Muscle layer of colon (tissue), 2 donors: Measurements from ENCODE around the gene RNU6-9.
A peak's percentile ranks its signal among the peaks of the same experiment; 100 is the strongest.
"Not testable (repeated sequence)": the region's sequence is repeated elsewhere in the genome, so short reads cannot be mapped to it uniquely, and the experiment has no call there.

Experiments used
- H3K27ac ChIP-seq: one replicate; pipeline ENCODE4 v1.7.0; 2013; ENCODE audit warnings: low read depth, mild to moderate bottlenecking, low read length, moderate library complexity
- H3K27me3 ChIP-seq, 2 donors: one replicate each; pipeline ENCODE4 v1.7.0; 2013; ENCODE audit warnings: low read length in 2 of 2, mild to moderate bottlenecking in 2 of 2; ENCODE audit not compliant: insufficient read depth in 2 of 2, control insufficient read depth in 1 of 2
- H3K36me3 ChIP-seq: one replicate; pipeline ENCODE4 v1.7.0; 2013; ENCODE audit warnings: mild to moderate bottlenecking, low read length; ENCODE audit not compliant: insufficient read depth
- H3K4me1 ChIP-seq: one replicate; pipeline ENCODE4 v1.7.0; 2013; ENCODE audit warnings: mild to moderate bottlenecking, low read length; ENCODE audit not compliant: insufficient read depth
- H3K4me3 ChIP-seq, 2 donors: one replicate each; pipeline ENCODE4 v1.7.0; 2013; ENCODE audit warnings: low read length in 2 of 2, low read depth in 1 of 2, mild to moderate bottlenecking in 1 of 2, moderate library complexity in 1 of 2
- H3K9ac ChIP-seq: one replicate; pipeline ENCODE4 v1.7.0; 2013; ENCODE audit warnings: low read length
- H3K9me3 ChIP-seq: one replicate; pipeline ENCODE4 v1.7.0; 2013; ENCODE audit warnings: mild to moderate bottlenecking, low read length
- donor health status: abdominal sarcoma.
- donor health status: Adenocarcinoma of cecum.

Gene RNU6-9

DNA sequence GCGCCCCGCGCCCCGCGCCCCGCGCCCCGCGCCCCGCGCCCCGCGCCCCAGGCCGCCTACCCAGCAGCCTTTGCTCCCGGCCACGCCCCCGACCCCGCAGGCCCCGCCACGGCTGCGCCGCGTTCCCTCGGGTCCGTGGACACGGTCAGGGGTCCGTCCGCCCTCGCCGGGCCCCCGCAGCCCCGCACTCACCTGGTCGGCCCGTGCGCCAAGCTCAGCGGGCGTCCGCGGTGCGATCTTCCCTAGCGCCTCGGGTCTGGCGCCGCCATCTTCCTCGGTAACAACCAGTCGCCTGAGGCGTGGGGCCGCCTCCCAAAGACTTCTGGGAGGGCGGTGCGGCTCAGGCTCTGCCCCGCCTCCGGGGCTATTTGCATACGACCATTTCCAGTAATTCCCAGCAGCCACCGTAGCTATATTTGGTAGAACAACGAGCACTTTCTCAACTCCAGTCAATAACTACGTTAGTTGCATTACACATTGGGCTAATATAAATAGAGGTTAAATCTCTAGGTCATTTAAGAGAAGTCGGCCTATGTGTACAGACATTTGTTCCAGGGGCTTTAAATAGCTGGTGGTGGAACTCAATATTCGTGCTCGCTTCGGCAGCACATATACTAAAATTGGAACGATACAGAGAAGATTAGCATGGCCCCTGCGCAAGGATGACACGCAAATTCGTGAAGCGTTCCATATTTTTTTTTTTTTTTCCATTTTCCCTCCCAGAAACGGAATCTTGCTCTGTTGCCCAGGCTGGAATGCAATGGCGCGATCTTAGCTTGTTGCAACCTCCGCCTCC, at the start of gene RNU6-9, which contains the start of gene MED16:
Gene RNU6-9 (plus strand): TSS at position 591 of the 796 bp plus-strand sequence.
Gene MED16 (minus strand): TSS at position 294 of the 796 bp plus-strand sequence. CDS start 2,056 bp downstream, outside the sequence.
- Histone ChIP-seq H3K4me1 (peaks cover 6% of the 10 kb centered on the region), H3K36me3 (peaks cover 17% of the 10 kb centered on the region), H3K27ac (peak within 1 kb of the TSS; percentile 84), H3K27me3 (no peaks in the 10 kb centered on the region), H3K4me3 (peak within 1 kb of the TSS; percentile 79 to 91), H3K9me3 (no peaks in the 10 kb centered on the region), H3K9ac (peak within 1 kb of the TSS; percentile 61)

DNA sequence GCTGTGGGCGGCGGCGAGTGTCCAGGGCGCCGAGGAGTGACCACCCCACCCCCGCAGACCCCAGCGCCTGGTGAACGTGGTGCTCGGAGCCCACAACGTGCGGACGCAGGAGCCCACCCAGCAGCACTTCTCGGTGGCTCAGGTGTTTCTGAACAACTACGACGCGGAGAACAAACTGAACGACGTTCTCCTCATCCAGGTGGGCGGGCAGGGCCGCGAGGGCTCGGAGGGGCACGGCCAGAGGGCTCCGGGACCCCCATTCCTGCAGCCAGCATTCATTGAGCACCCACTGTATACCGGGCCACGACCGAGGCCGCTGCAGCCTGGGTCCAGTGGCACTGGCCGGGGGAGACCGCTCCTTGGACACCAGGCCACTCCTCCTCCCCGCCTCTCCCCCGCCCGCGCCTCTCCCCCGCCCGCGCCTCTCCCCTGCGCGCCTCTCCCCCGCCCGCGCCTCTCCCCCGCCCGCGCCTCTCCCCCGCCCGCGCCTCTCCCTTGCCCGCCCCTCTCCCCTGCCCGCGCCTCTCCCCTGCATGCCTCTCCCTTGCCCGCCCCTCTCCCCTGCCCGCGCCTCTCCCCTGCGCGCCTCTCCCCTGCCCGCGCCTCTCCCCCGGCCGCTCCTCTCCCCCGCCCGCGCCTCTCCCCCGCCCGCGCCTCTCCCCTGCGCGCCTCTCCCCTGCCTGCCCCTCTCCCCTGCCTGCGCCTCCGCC, 49.3 kb upstream of the RNU6-9 start:
- Histone ChIP-seq H3K27ac (no peak overlapping the region), H3K4me3 (no peak overlapping the region), H3K9me3 (no peaks in the 10 kb centered on the region), H3K36me3 (no peaks in the 10 kb centered on the region), H3K4me1 (peaks cover 3% of the 10 kb centered on the region), H3K9ac (no peak overlapping the region), H3K27me3 (peaks cover 0 to 48% of the 10 kb centered on the region in 2 donors)

DNA sequence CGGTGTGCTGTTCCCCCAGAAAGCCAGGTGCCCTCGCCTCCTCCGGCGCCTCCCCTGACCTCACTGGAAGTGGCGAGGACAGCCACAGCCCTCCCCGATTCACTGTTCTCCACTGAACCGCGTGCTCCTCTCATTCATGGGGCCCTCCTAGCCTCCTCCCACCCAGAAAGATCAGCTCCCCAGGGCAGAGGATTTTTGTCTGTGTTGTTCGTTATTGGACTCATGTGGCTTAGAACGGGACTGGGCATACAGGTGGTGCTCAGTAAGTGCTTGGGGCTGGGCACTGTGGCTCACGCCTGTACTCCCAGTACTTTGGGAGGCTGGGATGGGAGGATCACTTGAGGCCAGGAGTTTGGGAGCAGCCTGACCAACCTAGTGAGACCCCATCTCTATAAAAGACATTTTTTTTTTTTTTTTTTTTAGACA, 48.7 kb upstream of the RNU6-9 start:
- Histone ChIP-seq H3K4me3 (no peak overlapping the region), H3K36me3 (no peaks in the 10 kb centered on the region), H3K27me3 (peaks cover 0 to 48% of the 10 kb centered on the region in 2 donors), H3K9me3 (no peaks in the 10 kb centered on the region), H3K9ac (no peak overlapping the region), H3K4me1 (peaks cover 3% of the 10 kb centered on the region), H3K27ac (no peak overlapping the region)

DNA sequence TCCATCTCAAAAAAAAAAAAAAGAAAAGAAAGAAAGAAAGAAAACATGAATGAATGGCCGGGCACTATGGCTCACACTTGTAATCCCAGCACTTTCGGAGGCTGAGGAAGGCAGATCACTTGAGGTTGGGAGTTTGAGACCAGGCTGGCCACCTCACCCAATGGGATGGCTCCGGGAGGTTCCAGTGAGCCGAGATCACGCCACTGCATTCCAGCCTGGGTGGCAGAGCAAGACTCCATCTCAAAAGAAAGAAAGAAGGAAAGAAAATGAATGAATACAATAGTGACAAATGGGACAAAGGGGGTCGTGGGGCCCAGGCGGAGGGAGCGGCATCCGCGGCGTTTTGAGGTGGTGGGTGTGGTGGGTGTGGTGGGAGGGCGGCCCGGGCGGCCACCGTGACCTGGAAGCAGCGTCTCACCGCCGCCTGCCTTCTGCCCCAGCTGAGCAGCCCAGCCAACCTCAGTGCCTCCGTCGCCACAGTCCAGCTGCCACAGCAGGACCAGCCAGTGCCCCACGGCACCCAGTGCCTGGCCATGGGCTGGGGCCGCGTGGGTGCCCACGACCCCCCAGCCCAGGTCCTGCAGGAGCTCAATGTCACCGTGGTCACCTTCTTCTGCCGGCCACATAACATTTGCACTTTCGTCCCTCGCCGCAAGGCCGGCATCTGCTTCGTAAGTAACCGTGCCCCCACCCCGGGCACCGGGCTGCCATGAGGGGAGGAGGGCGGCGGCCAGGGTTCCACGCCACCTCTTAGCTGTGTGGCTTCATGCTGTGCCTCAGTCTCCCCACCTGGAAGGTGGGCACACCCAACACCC, 47.4 kb upstream of the RNU6-9 start:
- H3K36me3 ChIP-seq = no peaks in the 10 kb centered on the region
- H3K9me3 ChIP-seq = no peaks in the 10 kb centered on the region
- H3K9ac ChIP-seq = no peak overlapping the region
- no peak overlapping the region for H3K4me3 ChIP-seq
- H3K27ac ChIP-seq = no peak overlapping the region
- peaks cover 0 to 44% of the 10 kb centered on the region in 2 donors for H3K27me3 ChIP-seq
- peaks cover 11% of the 10 kb centered on the region for H3K4me1 ChIP-seq

DNA sequence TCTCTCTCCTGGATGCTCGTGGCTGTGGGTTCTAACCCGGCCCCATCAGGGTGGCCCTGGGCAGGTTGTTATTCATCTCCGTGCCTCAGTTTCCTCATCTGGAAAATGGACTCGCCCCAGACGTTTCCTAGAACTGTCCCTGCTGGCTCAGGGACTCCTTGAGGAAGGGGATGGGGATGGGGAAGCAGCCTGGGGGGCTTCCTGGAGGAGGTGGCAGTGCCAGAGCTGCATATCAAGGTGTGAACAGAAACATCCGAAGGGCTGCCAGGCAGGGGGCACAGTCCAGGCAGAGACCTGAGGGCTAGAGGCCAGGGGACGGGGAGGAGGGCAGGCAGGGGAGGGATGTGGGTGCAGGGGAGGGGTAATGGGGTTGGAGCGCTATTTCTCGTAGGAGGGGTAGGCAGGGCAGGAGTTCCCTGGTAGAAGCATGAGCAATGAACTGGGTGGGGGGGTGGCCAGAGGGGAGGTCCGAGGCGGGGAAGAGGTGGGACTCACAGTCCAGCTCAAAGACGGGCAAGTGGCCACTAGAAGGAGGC, 44.8 kb upstream of the RNU6-9 start:
- peaks cover 15% of the 10 kb centered on the region for H3K4me1 ChIP-seq
- H3K27ac ChIP-seq = no peak overlapping the region
- peaks cover 0 to 40% of the 10 kb centered on the region in 2 donors for H3K27me3 ChIP-seq

DNA sequence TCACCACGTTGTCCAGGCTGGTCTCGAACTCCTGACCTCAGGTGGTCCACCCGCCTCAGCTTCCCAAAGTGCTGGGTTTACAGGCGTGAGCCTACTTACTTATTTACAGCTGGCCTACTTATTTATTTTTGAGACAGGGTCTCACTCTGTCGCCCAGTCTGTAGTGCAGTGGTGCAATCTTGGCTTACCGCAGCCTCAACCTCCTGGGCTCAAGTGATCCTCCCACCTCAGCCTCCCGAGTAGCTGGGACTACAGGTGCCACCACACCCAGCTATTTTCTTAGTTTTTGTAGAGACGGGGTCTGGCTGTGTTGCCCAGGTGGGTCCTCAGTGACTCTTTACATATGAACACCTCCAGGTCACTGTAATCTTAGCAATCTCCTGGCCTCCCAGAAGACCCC, 44.1 kb upstream of the RNU6-9 start:
- H3K27me3 ChIP-seq = peaks cover 0 to 35% of the 10 kb centered on the region in 2 donors
- not testable (repeated sequence) for H3K9ac ChIP-seq

More for the DNA sequence above, 44.8 kb upstream of the RNU6-9 start:
- Histone ChIP-seq H3K9me3 (no peaks in the 10 kb centered on the region), H3K4me3 (no peak overlapping the region), H3K36me3 (no peaks in the 10 kb centered on the region), H3K9ac (no peak overlapping the region)

DNA sequence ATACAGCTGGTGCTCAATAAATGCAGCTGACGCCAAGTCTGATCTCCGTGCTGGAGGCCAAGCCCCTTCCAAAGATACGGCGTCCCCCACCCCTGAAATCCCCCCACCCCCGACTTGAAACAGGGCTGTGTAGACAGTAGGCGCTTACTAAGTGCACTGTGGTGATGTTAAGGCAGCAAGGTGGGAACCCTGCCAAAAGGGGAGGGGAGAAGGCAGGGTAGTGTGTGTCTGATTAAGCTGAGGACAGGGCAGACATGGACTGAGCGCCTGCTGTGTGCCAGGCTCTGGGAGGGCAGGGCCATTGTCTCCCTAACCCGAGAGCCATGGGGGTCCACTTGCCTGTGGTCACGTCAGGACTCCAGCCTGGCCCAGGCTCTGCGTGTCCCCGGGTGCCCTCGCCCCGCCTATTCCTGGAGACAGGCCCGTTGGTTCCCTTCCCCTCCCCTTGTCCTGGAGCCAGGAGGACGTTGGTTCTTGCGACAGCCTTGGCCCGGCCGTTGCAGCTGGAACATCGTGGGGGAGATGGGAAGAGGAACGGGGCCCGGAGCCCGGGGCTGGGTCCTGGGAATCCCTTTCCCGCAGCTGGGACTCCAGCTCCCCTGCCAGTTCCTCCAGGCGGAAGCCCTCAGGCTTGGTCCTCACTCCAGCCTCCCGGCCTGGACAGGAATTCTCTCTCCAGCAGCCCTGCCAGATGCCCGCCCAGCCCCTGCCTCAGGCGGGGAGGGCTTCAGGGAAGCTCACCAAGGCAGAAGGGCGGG, 42.9 kb upstream of the RNU6-9 start:
- Histone ChIP-seq H3K9me3 (no peaks in the 10 kb centered on the region), H3K4me3 (peak overlapping the region in 1 of 2 donors; percentile 22), H3K27ac (peak overlapping the region; percentile 30), H3K27me3 (peaks cover 0 to 36% of the 10 kb centered on the region in 2 donors), H3K9ac (no peak overlapping the region), H3K4me1 (peaks cover 15% of the 10 kb centered on the region), H3K36me3 (no peaks in the 10 kb centered on the region)

More for the DNA sequence above, 44.1 kb upstream of the RNU6-9 start:
- not testable (repeated sequence) for H3K27ac ChIP-seq, H3K9me3 ChIP-seq, H3K4me3 ChIP-seq, H3K36me3 ChIP-seq
- peaks cover 15% of the 10 kb centered on the region for H3K4me1 ChIP-seq

DNA sequence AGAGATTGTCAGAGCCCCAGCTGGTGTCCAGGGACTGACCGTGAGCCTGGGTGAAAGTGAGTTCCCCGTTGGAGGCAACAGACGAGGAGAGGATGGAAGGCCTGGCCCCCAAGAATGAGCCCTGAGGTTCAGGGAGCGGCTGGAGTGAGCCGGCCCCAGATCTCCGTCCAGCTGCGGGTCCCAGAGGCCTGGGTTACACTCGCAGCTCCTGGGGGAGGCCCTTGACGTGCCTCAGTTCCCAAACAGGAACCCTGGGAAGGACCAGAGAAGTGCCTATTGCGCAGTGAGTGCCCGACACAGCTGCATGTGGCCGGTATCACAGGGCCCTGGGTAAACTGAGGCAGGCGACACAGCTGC, 42.3 kb upstream of the RNU6-9 start:
- Histone ChIP-seq H3K4me1 (peaks cover 15% of the 10 kb centered on the region), H3K36me3 (no peaks in the 10 kb centered on the region), H3K27me3 (peaks cover 0 to 39% of the 10 kb centered on the region in 2 donors), H3K4me3 (peak overlapping the region in 1 of 2 donors; percentile 22), H3K27ac (peak overlapping the region; percentile 21), H3K9me3 (no peaks in the 10 kb centered on the region), H3K9ac (no peak overlapping the region)

DNA sequence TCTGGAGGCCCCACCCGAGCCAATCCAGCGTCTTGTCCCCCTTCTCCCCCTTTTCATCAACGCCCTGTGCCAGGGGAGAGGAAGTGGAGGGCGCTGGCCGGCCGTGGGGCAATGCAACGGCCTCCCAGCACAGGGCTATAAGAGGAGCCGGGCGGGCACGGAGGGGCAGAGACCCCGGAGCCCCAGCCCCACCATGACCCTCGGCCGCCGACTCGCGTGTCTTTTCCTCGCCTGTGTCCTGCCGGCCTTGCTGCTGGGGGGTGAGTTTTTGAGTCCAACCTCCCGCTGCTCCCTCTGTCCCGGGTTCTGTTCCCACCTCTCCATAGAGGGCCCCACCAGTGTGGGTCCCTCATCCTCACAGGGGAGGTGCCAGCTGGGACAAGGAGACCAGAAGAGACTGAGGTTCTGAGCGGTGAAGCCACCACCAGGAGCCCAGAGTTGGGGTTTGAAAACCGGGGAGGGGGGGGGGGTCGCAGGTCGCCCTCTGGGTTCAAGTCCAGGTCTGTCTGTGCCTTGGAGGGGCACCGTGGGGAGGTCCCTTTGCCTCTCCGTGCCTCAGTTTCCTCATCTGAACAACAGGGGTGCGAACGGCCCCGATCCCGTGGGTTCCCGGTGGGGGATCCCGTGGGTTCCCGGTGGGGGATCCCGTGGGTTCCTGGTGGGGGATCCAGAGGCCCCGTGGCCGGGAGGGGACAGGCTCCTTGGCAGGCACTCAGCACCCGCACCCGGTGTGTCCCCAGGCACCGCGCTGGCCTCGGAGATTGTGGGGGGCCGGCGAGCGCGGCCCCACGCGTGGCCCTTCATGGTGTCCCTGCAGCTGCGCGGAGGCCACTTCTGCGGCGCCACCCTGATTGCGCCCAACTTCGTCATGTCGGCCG, 40.9 kb upstream of the RNU6-9 start, which contains the start of gene ELANE:
Gene ELANE (plus strand): TSS at position 168 of the 878 bp plus-strand sequence. CDS start 26 bp downstream, at position 194.
- Histone ChIP-seq H3K4me1 (peaks cover 15% of the 10 kb centered on the region), H3K27ac (peak within 1 kb of the TSS; percentile 21), H3K36me3 (no peaks in the 10 kb centered on the region), H3K9ac (no peak within 1 kb of the TSS), H3K27me3 (peaks cover 0 to 32% of the 10 kb centered on the region in 2 donors), H3K4me3 (no peak within 1 kb of the TSS), H3K9me3 (no peaks in the 10 kb centered on the region)
